ENCODE results near the gene RNF207. TPM values are rescaled to one million over a fixed set of nuclear protein-coding genes. Genes with fewer than 3 reads are reported as not detected.
A peak's percentile ranks its signal among the peaks of the same experiment; 100 is the strongest.

Gene RNF207
- total RNA-seq, 1 experiment from 2014 or later, result 12.9 TPM

GRCh38 chr1:6224718-6225117 is 18.8 kb downstream of the RNF207 start:
- no peak for DNase-seq (ENCODE audit: extremely low read depth, low read depth)

DNA sequence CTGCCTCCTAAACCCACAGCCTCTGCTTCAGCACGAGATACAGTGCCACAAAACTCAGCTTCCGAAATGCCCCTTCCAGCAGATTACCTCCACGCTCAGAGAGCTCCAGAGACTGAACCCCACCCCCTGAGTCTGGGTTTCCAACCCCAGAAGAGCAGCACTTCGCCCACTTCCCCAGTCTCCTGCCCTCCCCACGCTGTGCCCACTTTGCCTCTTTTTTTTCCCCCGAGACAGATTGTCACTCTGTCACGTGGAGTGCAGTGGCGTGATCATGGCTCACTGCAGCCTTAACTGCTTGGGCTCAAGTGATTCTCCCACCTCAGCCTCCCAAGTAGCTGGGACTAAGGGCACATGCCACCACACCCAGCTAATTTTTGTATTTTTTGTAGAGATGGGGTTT is 19.7 kb downstream of the RNF207 start:
- no peak for DNase-seq (ENCODE audit: extremely low read depth, low read depth)

- no peak for DNase-seq (ENCODE audit: extremely low read depth, low read depth)
Observed at GRCh38 chr1:6233376-6233775, 27.5 kb downstream of the RNF207 start.

DNA sequence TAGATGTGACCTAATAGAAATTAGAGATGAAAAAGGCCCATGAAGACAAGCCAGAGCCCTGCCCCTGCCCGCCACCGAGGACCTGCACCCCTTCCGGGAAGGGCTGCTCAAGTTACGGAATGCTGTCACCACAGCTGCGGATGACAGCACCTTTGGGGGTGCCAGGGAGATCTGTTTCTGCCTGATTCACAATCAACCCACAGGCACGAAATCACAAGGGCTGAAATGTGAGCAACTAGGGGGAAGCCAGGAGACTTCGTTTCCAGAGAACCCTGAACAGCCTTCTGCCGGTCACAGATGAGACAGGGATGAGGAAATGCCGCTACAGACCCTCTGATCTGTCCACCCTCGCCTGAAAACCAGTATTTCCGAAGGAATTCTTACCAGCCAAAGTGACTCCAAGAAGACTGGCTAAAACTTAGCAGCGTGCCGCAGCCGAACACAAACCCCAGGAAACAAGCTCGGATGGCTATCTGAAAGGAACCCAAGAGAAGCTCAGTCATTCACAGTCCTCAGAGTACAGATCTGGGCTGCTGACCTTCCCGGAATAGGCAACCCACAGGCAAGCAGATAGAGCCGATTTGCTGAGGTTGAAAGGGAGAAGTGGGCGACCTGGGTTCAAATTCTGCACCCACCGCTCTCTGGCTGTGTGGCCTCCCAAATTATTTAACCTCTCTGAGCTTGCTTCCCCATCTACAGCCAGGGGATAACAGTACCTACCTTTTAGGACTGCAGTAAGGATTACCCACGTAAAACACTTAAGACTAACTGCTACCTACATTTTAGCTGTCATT is 28.8 kb downstream of the RNF207 start:
- no peak for DNase-seq (ENCODE audit: extremely low read depth, low read depth)

DNA sequence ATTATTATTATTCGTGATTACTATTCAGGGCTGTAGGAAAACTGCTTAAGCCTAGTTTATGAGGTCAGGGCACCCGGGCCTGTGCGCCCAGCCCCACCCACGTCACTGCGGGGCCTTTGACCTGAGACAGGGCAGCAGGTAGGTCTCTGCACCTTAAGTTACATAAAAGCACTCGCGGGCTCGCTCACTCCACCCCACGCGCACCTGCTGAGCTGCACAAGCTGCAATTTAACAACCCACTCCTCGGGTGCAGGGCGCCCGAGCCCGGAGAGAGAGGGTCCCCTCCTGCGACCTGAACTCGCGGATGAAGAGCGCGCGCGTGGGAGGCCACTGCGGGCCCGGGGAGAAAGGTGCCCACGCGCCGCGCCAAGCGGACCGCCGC is 29.4 kb downstream of the RNF207 start:
- DNase-seq (ENCODE audit: extremely low read depth, low read depth), result no peak

DNA sequence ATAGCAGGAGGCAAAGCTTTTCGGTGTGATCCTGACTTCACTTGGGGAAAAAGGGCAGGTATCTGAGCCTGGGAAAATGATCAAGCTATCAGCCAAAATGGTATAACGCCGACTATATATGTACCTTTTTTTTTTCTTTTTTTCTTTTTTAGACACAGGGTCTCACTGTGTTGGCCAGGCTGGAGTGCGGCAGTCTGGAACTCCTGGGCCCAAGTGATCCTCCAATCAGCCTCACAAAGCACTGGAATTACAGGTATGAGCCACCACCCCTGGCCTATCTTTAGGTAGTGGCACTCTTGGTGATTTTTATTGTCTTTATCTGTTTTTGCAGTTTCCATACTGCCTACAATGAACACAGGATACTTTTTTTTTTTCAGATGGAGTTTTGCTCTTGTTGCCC is 31.2 kb downstream of the RNF207 start:
- DNase-seq (ENCODE audit: extremely low read depth, low read depth), result no peak

GRCh38 chr1:6239213-6239752 is 33.4 kb downstream of the RNF207 start:
- DNase-seq (ENCODE audit: extremely low read depth, low read depth), result no peak

DNA sequence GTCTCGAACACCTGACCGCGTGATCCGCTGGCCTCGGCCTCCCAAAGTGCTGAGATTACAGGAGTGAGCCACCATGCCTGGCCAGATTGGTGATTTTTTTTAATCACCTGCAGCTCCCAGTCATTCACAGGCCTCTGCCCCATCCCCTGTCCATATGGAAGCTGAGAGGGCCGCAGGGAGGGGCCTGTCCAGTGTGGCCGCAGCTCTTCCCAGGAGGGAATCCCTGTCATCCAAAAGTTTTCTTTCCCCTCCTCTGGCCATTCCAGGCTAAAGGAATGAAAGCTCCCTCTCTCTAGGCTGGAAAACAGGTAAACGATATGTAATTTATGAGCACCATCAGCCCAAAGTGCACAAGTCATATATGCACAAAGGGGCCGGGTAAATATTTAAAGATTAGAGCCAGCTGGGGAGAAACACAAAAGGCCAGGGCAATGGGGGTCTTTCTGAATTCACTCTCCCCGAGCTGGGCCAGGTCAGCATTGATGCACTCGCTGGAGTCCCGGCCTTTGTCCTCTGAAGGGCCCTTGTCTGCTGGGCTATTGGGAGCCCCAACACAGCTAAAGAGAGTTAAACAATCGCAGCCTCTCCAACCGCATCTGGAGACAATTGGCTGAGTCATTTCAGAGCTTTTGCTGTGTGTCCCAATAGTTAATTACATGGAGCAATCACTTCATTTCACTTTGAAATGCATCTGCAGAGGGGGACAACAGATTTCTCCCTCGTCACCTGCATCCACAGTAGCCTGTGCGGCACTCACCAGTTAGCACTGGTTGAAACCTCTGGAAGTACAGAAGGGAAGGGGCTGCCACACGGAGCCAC is 34.2 kb downstream of the RNF207 start:
- DNase-seq (ENCODE audit: extremely low read depth, low read depth), result no peak

DNA sequence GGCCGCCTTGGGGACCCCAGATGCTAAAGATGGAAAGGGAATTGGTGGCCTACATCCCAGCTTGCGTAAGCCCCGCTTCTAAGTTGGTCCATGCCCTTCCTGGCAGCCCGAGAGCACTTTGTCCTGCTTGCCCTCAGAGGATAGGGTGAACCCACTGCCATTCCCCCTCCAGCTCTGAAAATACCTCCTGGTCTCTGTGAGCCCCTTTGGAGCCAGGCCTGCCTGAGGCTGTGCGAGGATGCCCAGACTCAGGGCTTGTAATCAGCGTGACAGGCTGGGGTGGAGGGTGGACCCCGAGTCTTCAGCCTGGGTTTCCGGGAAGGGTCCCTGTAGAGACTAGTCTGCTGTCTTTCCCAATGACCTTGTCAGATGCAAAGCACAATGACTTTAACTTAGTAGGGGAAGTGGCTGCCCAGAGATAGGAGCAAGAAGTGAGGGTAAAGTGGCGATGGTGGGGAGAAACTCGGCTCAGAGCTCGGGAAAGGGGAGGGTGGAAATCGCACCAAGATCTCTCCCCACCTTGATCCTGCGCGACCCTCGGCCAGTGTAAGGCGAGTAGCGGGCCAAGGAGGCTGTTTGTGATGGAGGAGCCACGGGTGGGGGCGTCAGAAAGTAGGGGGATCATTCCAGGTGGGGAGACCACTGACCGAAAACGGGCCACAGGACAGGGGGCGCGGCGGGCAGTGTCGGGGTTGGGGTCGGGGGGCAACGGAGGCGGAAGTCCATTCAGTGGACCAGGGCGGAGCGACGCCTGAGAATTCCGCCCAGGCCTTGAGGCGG is 35.4 kb downstream of the RNF207 start:
- DNase-seq (ENCODE audit: extremely low read depth, low read depth), result no peak

GRCh38 chr1:6241887-6242740 is 36.2 kb downstream of the RNF207 start:
- no peak for DNase-seq (ENCODE audit: extremely low read depth, low read depth)

DNA sequence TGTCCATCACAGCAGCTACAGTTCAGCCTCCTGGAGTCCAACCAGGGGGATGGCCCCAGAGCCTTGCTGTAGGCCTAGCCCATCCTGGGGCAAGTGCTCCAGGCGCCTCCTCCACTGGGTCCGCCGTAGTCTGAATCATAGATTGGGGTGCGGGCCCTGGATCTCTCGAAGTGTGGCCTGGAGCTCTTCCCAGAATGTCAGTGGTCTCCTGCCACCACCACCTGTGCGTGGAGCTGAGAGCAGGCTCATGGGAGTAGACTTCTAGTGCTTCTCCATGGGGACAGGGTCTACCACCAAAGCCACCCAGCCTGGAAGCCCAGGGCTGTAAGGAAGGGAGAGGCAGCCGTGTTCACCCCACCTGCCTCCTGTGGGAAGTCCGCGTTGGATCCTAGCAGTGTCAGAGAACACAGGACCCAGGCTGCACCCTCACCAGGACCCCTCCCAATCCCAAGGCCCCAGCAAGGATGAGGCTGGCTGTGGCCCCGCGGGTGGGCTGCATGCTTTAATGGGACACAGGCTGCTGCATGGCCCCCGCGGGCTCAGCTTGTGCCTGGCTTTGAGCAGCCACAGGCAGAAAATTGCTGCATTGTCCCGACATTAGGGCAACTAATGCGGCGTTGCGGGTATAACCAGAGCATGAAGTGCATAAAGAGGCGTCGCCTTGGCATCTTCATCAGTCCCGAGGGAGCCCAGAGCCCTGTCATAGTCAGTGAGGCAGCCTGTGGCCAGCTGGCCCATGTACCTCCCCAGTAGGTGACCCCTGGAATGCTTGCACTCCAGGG is 37.3 kb downstream of the RNF207 start:
- DNase-seq (ENCODE audit: extremely low read depth, low read depth), result no peak

GRCh38 chr1:6243993-6244392 is 38.1 kb downstream of the RNF207 start, which contains the start of gene HES3:
TSS of gene HES3 (plus strand) at chr1:6244179. CDS start at chr1:6244366, 187 bp downstream.
- no peak for DNase-seq (ENCODE audit: extremely low read depth, low read depth)

- no peak for DNase-seq (ENCODE audit: extremely low read depth, low read depth)
Observed at GRCh38 chr1:6244401-6245049, 38.6 kb downstream of the RNF207 start.

- peak; percentile 67 for DNase-seq (ENCODE audit: extremely low read depth, low read depth)
Observed at GRCh38 chr1:6245086-6245868, 39.4 kb downstream of the RNF207 start.

- DNase-seq (ENCODE audit: extremely low read depth, low read depth), result no peak
Observed at GRCh38 chr1:6245869-6246496, 40.1 kb downstream of the RNF207 start.

GRCh38 chr1:6246497-6247467 is 40.9 kb downstream of the RNF207 start:
- peak; percentile 43 for DNase-seq (ENCODE audit: extremely low read depth, low read depth)

Data from NCI-H460 (cell line).